ENCODE results near the gene PIEZO2.

PIEZO2 gene

GRCh38 chr18:11020161-11020853 lies 129.1 kb downstream of the PIEZO2 start:
- H3K36me3 Mint-ChIP-seq (ENCODE audit: low read depth): no peaks in the 10 kb centered on the region
- no peaks in the 10 kb centered on the region for H3K9me3 Mint-ChIP-seq
- peaks cover 25% of the 10 kb centered on the region for H3K4me1 Mint-ChIP-seq
- H3K27me3 Mint-ChIP-seq (ENCODE audit: low read depth): peaks cover 4% of the 10 kb centered on the region
- no peak for TF ChIP-seq CTCF (IDR thresholded peaks at IDR 0.05; ENCODE audit: unreplicated experiment in 3 of 3)
- no peak overlapping the region for H3K4me3 Mint-ChIP-seq
- H3K27ac Mint-ChIP-seq: peak overlapping the region; percentile 12 to 49 (median 25)

GRCh38 chr18:11019295-11020105 lies 129.9 kb downstream of the PIEZO2 start:
- H3K27me3 Mint-ChIP-seq (ENCODE audit: low read depth): peaks cover 4% of the 10 kb centered on the region
- peaks cover 25% of the 10 kb centered on the region for H3K4me1 Mint-ChIP-seq
- peak overlapping the region in 2 of 3 experiments; percentile 18 to 70 for H3K27ac Mint-ChIP-seq
- no peak for TF ChIP-seq CTCF (IDR thresholded peaks at IDR 0.05; ENCODE audit: unreplicated experiment in 3 of 3)
- no peaks in the 10 kb centered on the region for H3K36me3 Mint-ChIP-seq (ENCODE audit: low read depth)
- H3K4me3 Mint-ChIP-seq: no peak overlapping the region
- H3K9me3 Mint-ChIP-seq: no peaks in the 10 kb centered on the region

- Mint-ChIP-seq H3K27ac (no peak overlapping the region), H3K36me3 (ENCODE audit: low read depth) (no peaks in the 10 kb centered on the region), H3K4me3 (no peak overlapping the region), H3K4me1 (peaks cover 23% of the 10 kb centered on the region), H3K27me3 (ENCODE audit: low read depth) (no peaks in the 10 kb centered on the region), H3K9me3 (no peaks in the 10 kb centered on the region)
- TF ChIP-seq CTCF (IDR thresholded peaks at IDR 0.05; ENCODE audit: unreplicated experiment in 3 of 3): no peak
Measured at GRCh38 chr18:11009869-11010268, 139.5 kb downstream of the PIEZO2 start.

- Mint-ChIP-seq H3K4me1 (peaks cover 23% of the 10 kb centered on the region), H3K27ac (no peak overlapping the region), H3K27me3 (ENCODE audit: low read depth) (no peaks in the 10 kb centered on the region), H3K4me3 (no peak overlapping the region), H3K9me3 (no peaks in the 10 kb centered on the region), H3K36me3 (ENCODE audit: low read depth) (no peaks in the 10 kb centered on the region)
- TF ChIP-seq CTCF (IDR thresholded peaks at IDR 0.05; ENCODE audit: unreplicated experiment in 3 of 3): no peak
Measured at GRCh38 chr18:11009147-11009546, 140.2 kb downstream of the PIEZO2 start.

GRCh38 chr18:11008505-11008904 lies 140.9 kb downstream of the PIEZO2 start:
- no peaks in the 10 kb centered on the region for H3K36me3 Mint-ChIP-seq (ENCODE audit: low read depth)
- H3K4me1 Mint-ChIP-seq: peaks cover 23% of the 10 kb centered on the region
- peak overlapping the region in 1 of 3 experiments; percentile 14 for H3K27ac Mint-ChIP-seq
- H3K4me3 Mint-ChIP-seq: no peak overlapping the region
- TF ChIP-seq CTCF (IDR thresholded peaks at IDR 0.05; ENCODE audit: unreplicated experiment in 3 of 3): no peak
- no peaks in the 10 kb centered on the region for H3K9me3 Mint-ChIP-seq
- no peaks in the 10 kb centered on the region for H3K27me3 Mint-ChIP-seq (ENCODE audit: low read depth)

All from nephron (organoid).